MM.1S (cell line): ENCODE data around the gene PES1.

Experiments
- CTCF ChIP-seq: fragments of 300-600 bp; sonication (generic); IDR thresholded peaks from 2 replicates; pipeline ENCODE4 v1.5.1; 2016; ENCODE audit warnings: antibody characterized with exemption, low read length, mixed read lengths
- EZH2 ChIP-seq: fragments of 300-600 bp; sonication (generic); optimal IDR thresholded peaks from 2 replicates; pipeline ENCODE3; 2017; ENCODE audit warnings: low read depth, mild to moderate bottlenecking, antibody characterized with exemption, low read length, mixed read lengths

- TF ChIP-seq CTCF (no peak), EZH2 (no peak)
Measured at GRCh38 chr22:30637701-30638114, 46.0 kb upstream of the PES1 start.
